HepG2 (cell line): ENCODE measurements around the gene DIPK1C. TPM values are rescaled to one million over a fixed set of nuclear protein-coding genes. Genes with fewer than 3 reads are reported as not detected.

Experiments used
- ATF5 ChIP-seq: sonication (generic); formaldehyde crosslinking; IDR thresholded peaks from 2 replicates; pipeline ENCODE4 v1.4.0; 2020; ENCODE audit warnings: mild to moderate bottlenecking, low read depth, missing genetic modification reagents
- ATF7-NPFF ChIP-seq: sonication (generic); formaldehyde crosslinking; IDR thresholded peaks from 2 replicates; pipeline ENCODE4 v1.8.1; 2023; ENCODE audit warnings: mild to moderate bottlenecking, low read depth, missing genetic modification reagents, moderate library complexity
- CHCHD3 ChIP-seq: sonication (generic); formaldehyde crosslinking; IDR thresholded peaks from 2 replicates; pipeline ENCODE4 v1.8.0; 2022; ENCODE audit warnings: mild to moderate bottlenecking, missing genetic modification reagents, moderate library complexity
- CTCF ChIP-seq: sonication (generic); formaldehyde crosslinking; IDR thresholded peaks from 2 replicates; pipeline ENCODE4 v1.5.0; 2020; ENCODE audit warnings: mild to moderate bottlenecking, missing genetic modification reagents, moderate library complexity
- EP300 ChIP-seq, 3 experiments: sonication (generic) in 1 of 3; formaldehyde crosslinking in 1 of 3; IDR thresholded peaks; 2 replicates each; pipeline versions ENCODE4 v1.5.1 to v1.6.1; 2011 to 2020; ENCODE audit warnings: low read depth in 2 of 3, low read length in 2 of 3, borderline replicate concordance in 1 of 3, improper control_type of control experiment in 1 of 3, mild to moderate bottlenecking in 1 of 3, missing genetic modification reagents in 1 of 3, moderate library complexity in 1 of 3
- KMT2A ChIP-seq: sonication (generic); formaldehyde crosslinking; IDR thresholded peaks from 2 replicates; pipeline ENCODE4 v1.4.0; 2020; ENCODE audit warnings: missing genetic modification reagents
- MAFF ChIP-seq: IDR thresholded peaks from 2 replicates; pipeline ENCODE4 v1.6.1; 2011; ENCODE audit warnings: low read depth, low read length, improper control_type of control experiment
- MXD1 ChIP-seq: sonication (generic); formaldehyde crosslinking; IDR thresholded peaks from 2 replicates; pipeline ENCODE4 v1.4.0; 2020; ENCODE audit warnings: mild to moderate bottlenecking, missing genetic modification reagents
- MZF1 ChIP-seq: sonication (generic); formaldehyde crosslinking; IDR thresholded peaks from 2 replicates; pipeline ENCODE4 v1.8.1; 2023; ENCODE audit warnings: mild to moderate bottlenecking, missing genetic modification reagents, borderline replicate concordance
- NCOR1 ChIP-seq: fragments of 200-600 bp; sonication (generic); IDR thresholded peaks from 2 replicates; pipeline ENCODE4 v1.7.0; 2017; ENCODE audit warnings: antibody characterized with exemption, low read length, borderline replicate concordance
- NR1H2 ChIP-seq: sonication (generic); formaldehyde crosslinking; IDR thresholded peaks from 2 replicates; pipeline ENCODE4 v1.8.1; 2022; ENCODE audit warnings: low read depth, missing genetic modification reagents, borderline replicate concordance
- PRMT3 ChIP-seq: sonication (generic); formaldehyde crosslinking; IDR thresholded peaks from 2 replicates; pipeline ENCODE4 v1.8.1; 2022; ENCODE audit warnings: low read depth, mild to moderate bottlenecking, moderate library complexity, missing genetic modification reagents, borderline replicate concordance
- REXO4 ChIP-seq: sonication (generic); formaldehyde crosslinking; IDR thresholded peaks from 2 replicates; pipeline ENCODE4 v1.8.0; 2022; ENCODE audit warnings: missing genetic modification reagents, mild to moderate bottlenecking, borderline replicate concordance
- SKI ChIP-seq: fragments of 450-650 bp; IDR thresholded peaks from one replicate; pipeline ENCODE4 v1.6.1; 2018; ENCODE audit warnings: mild to moderate bottlenecking; ENCODE audit not compliant: partially characterized antibody
- SP4 ChIP-seq: sonication (generic); formaldehyde crosslinking; IDR thresholded peaks from 2 replicates; pipeline ENCODE4 v1.8.1; 2023; ENCODE audit warnings: mild to moderate bottlenecking, missing genetic modification reagents
- ZNF431 ChIP-seq: sonication (generic); formaldehyde crosslinking; IDR thresholded peaks from 2 replicates; pipeline ENCODE4 v1.9.0; 2022; ENCODE audit warnings: missing genetic modification reagents, low read depth, mild to moderate bottlenecking, borderline replicate concordance
- ZNF432 ChIP-seq: sonication (generic); formaldehyde crosslinking; IDR thresholded peaks from 2 replicates; pipeline ENCODE4 v1.5.0; 2020; ENCODE audit warnings: missing genetic modification reagents, mild to moderate bottlenecking, borderline replicate concordance
- ZNF501 ChIP-seq: sonication (generic); formaldehyde crosslinking; IDR thresholded peaks from 2 replicates; pipeline ENCODE4 v1.5.1; 2020; ENCODE audit warnings: mild to moderate bottlenecking, moderate library complexity, missing genetic modification reagents
- ZNF510 ChIP-seq: sonication (generic); formaldehyde crosslinking; IDR thresholded peaks from 2 replicates; pipeline ENCODE4 v1.4.0; 2020; ENCODE audit warnings: low read depth, mild to moderate bottlenecking, missing genetic modification reagents
- ZNF775 ChIP-seq: sonication (generic); formaldehyde crosslinking; IDR thresholded peaks from 2 replicates; pipeline ENCODE4 v1.4.0; 2020; ENCODE audit warnings: missing genetic modification reagents, mild to moderate bottlenecking, moderate library complexity, borderline replicate concordance
- ZNF776 ChIP-seq: sonication (generic); formaldehyde crosslinking; IDR thresholded peaks from 2 replicates; pipeline ENCODE4 v1.4.0; 2020; ENCODE audit warnings: mild to moderate bottlenecking, missing genetic modification reagents
- ZNF792 ChIP-seq: IDR thresholded peaks from 2 replicates; pipeline ENCODE4 v1.6.1; 2016
- ZSCAN22 ChIP-seq: sonication (generic); formaldehyde crosslinking; IDR thresholded peaks from 2 replicates; pipeline ENCODE4 v1.4.0; 2020; ENCODE audit warnings: mild to moderate bottlenecking, missing genetic modification reagents
- ZSCAN5A ChIP-seq: sonication (generic); formaldehyde crosslinking; IDR thresholded peaks from 2 replicates; pipeline ENCODE4 v1.8.0; 2022; ENCODE audit warnings: mild to moderate bottlenecking, missing genetic modification reagents, borderline replicate concordance
- polyA plus RNA-seq, 8 experiments: library from polyadenylated mRNA; depleted of rRNA in 3 of 8; stranded (reverse) in 7 of 8; unstranded in 1 of 8; fragments of >200 nt; fragmentation: Illumina TruSeq in 4 of 8; extraction: Trizol in 4 of 8; gene quantifications; 2 replicates each; pipeline versions ENCODE4 v1.2.1 to v1.2.3, GENCODE V29; 2011 to 2016; ENCODE audit warnings: low read depth in 4 of 8, missing spikeins in 1 of 8, mixed read lengths in 1 of 8; ENCODE audit not compliant: insufficient read depth in 1 of 8
- total RNA-seq, 5 experiments: library from RNA; depleted of rRNA; stranded (reverse); fragments of >200 nt; fragmentation: Illumina TruSeq; extraction: Trizol; gene quantifications; 2 replicates each; pipeline ENCODE4 v1.2.3, GENCODE V29; 2016; ENCODE audit warnings: low read depth in 1 of 5

Gene DIPK1C
- total and polyA plus RNA-seq, 2 of the 13 experiments (the other 11 are each of a cell fraction or from before 2014, with no cell fraction given): 1.8 TPM; not detected in 1

- TF ChIP-seq ZNF775 (CRISPR knock-in tag) (no peak), NR1H2 (CRISPR knock-in tag) (no peak), ZNF776 (peak; percentile 85; the same call in 1 of the 2 replicates), KMT2A (CRISPR knock-in tag) (no peak), PRMT3 (CRISPR knock-in tag) (no peak), ZSCAN5A (CRISPR knock-in tag) (no peak; the same call in 1 of the 2 replicates), CHCHD3 (CRISPR knock-in tag) (0 out of 2 replicates have a peak, but pooled peaks have one; percentile 60), EP300 (IDR thresholded peaks at IDR 0.05; ENCODE audit: low read depth in 2 of 2, low read length in 2 of 2) (no peak; a peak in 1 of 4 replicates), EP300 (CRISPR knock-in tag; IDR thresholded peaks at IDR 0.05; ENCODE audit: borderline replicate concordance) (peak; percentile 5; the same call in 1 of the 2 replicates), SP4 (no peak), MXD1 (CRISPR knock-in tag) (0 out of 2 replicates have a peak, but pooled peaks have one; percentile 53), MZF1 (CRISPR knock-in tag) (no peak), ATF7-NPFF (no peak), ZNF501 (CRISPR knock-in tag) (no peak; the same call in 1 of the 2 replicates), ZNF510 (0 out of 2 replicates have a peak, but pooled peaks have one; percentile 40), ZSCAN22 (CRISPR knock-in tag) (no peak), ZNF431 (CRISPR knock-in tag) (no peak), REXO4 (CRISPR knock-in tag) (no peak), ZNF432 (no peak), CTCF (CRISPR knock-in tag) (peak; percentile 13; the same call in 1 of the 2 replicates), SKI (no peak), MAFF (no peak), ZNF792 (CRISPR knock-in tag) (peak; percentile 36; the same call in 1 of the 2 replicates), ATF5 (CRISPR knock-in tag) (no peak), NCOR1 (0 out of 2 replicates have a peak, but pooled peaks have one; percentile 7)
Observed at GRCh38 chr18:74496508-74497323, 39.6 kb upstream of the DIPK1C start (continued).
